ENCODE data around the gene TACC3. TPM values are rescaled to one million over a fixed set of nuclear protein-coding genes. Genes with fewer than 3 reads are reported as not detected.

Gene TACC3
- total and polyA plus RNA-seq, 2 of the 8 experiments (the other 6 are each of a cell fraction or from before 2014, with no cell fraction given), result 73.8 to 148 TPM

DNA sequence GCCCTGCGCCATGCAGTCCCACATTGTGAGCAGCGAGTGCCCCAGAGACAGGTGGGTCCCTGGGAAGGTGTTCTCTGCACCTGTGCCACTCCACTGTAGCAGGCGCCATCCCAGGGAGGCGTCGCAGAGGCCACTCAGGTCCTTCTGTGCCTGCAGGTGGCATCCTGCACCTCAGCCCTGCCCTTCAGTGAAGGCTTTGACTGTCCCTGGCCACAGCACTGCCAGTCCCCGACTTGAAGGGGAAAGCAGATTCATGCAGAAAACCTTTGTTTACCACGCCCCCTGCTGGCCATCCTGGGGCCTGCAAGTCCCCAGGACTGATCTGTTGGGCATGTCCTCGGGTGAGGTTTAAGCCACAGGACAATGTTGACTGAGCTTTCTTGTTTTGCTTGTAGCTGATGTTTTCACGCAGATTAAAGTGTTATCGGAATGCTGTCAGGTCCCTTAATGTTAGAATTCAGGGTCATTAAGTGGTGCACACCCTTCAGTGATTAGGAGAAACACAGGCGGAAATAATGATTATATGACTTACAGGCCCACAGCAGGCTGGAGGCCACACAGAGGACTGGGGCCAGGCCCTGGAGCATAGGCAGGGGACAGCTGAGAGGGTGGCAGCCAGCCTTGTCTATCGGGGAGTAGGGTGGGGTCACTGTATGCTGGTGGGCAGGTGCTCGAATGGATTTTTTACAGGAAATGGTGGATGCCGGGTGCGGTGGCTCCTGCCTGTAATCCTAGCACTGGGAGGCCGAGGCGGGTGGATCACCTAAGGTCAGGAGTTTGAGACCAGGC lies 5.0 kb downstream of the TACC3 start (continued):
- TF ChIP-seq KDM1A (IDR thresholded peaks at IDR 0.05; ENCODE audit: borderline replicate concordance, low read length) (no peak), EP300 (IDR thresholded peaks at IDR 0.05; ENCODE audit: borderline replicate concordance in 1 of 2, low read depth in 2 of 2, low read length in 2 of 2) (no peak), SRF (IDR thresholded peaks at IDR 0.05; ENCODE audit: low read depth, low read length) (no peak), RXRA (IDR thresholded peaks at IDR 0.05; ENCODE audit: insufficient read depth, low read depth, low read length) (no peak), CBX5 (IDR thresholded peaks at IDR 0.05; ENCODE audit: low read depth, low read length) (no peak), CEBPB (IDR thresholded peaks at IDR 0.05; ENCODE audit: low read depth, low read length) (no peak), POLR2A (IDR thresholded peaks at IDR 0.05; ENCODE audit: control extremely low read depth in 1 of 2, low read depth in 2 of 2, low read length in 2 of 2) (no peak), SP4 (IDR thresholded peaks at IDR 0.05; ENCODE audit: low read length) (no peak), SIN3A (conservative IDR thresholded peaks at IDR 0.05 in 1 of 2, IDR thresholded peaks at IDR 0.05 in 1 of 2; ENCODE audit: low read depth in 1 of 2, low read length in 2 of 2) (peak in 1 of 2 experiments; percentile 62; a peak in 1 of 4 replicates), CBX8 (IDR thresholded peaks at IDR 0.05; ENCODE audit: borderline replicate concordance, low read depth, low read length) (no peak), HDAC2 (IDR thresholded peaks at IDR 0.05; ENCODE audit: borderline replicate concordance in 1 of 2, low read depth in 2 of 2, low read length in 2 of 2) (no peak), CTBP2 (IDR thresholded peaks at IDR 0.05; ENCODE audit: borderline replicate concordance, insufficient read depth, insufficient read length, low read length) (no peak), TAF1 (IDR thresholded peaks at IDR 0.05; ENCODE audit: low read depth, low read length) (0 out of 2 replicates have a peak, but pooled peaks have one; percentile 18), RAD21 (IDR thresholded peaks at IDR 0.05 in 1 of 2, conservative IDR thresholded peaks at IDR 0.05 in 1 of 2; ENCODE audit: low read depth in 2 of 2, low read length in 2 of 2) (peak; percentile 56 to 65), TBP (IDR thresholded peaks at IDR 0.05; ENCODE audit: low read depth, low read length) (no peak), BRCA1 (IDR thresholded peaks at IDR 0.05; ENCODE audit: low read depth, low read length) (no peak), SP2 (IDR thresholded peaks at IDR 0.05; ENCODE audit: low read length) (no peak), CREB1 (IDR thresholded peaks at IDR 0.05) (no peak), RNF2 (IDR thresholded peaks at IDR 0.05; ENCODE audit: borderline replicate concordance, low read depth, low read length, missing control alignments, poor library complexity, severe bottlenecking) (no peak)
- TF ChIP-seq, protein P1, sequence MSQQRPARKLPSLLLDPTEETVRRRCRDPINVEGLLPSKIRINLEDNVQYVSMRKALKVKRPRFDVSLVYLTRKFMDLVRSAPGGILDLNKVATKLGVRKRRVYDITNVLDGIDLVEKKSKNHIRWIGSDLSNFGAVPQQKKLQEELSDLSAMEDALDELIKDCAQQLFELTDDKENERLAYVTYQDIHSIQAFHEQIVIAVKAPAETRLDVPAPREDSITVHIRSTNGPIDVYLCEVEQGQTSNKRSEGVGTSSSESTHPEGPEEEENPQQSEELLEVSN (IDR thresholded peaks at IDR 0.05), result no peak
- TF ChIP-seq, protein P2, sequence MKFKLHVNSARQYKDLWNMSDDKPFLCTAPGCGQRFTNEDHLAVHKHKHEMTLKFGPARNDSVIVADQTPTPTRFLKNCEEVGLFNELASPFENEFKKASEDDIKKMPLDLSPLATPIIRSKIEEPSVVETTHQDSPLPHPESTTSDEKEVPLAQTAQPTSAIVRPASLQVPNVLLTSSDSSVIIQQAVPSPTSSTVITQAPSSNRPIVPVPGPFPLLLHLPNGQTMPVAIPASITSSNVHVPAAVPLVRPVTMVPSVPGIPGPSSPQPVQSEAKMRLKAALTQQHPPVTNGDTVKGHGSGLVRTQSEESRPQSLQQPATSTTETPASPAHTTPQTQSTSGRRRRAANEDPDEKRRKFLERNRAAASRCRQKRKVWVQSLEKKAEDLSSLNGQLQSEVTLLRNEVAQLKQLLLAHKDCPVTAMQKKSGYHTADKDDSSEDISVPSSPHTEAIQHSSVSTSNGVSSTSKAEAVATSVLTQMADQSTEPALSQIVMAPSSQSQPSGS (IDR thresholded peaks at IDR 0.05; ENCODE audit: low read length), result no peak
